PFSK-1 (cell line): ENCODE results near the gene PIK3AP1.

ENCODE experiments used
- FOXP2 ChIP-seq: optimal IDR thresholded peaks from 2 replicates; pipeline ENCODE3; 2011; ENCODE audit warnings: borderline replicate concordance, control low read depth, inconsistent platforms; ENCODE audit not compliant: insufficient read depth; ENCODE audit errors: extremely low read length, extremely low read depth
- POLR2AphosphoS5 ChIP-seq: IDR thresholded peaks from 2 replicates; pipeline ENCODE4 v1.6.1; 2012; ENCODE audit warnings: low read depth, mild to moderate bottlenecking, control low read depth, low read length, moderate library complexity
- SIN3A ChIP-seq: IDR thresholded peaks from 2 replicates; pipeline ENCODE4 v1.6.1; 2012; ENCODE audit warnings: mild to moderate bottlenecking, low read length, moderate library complexity, borderline replicate concordance; ENCODE audit not compliant: insufficient read depth
- TF ChIP-seq, protein P1 (sequence below), 2 experiments: IDR thresholded peaks; 2 replicates each; pipeline versions ENCODE4 v1.6.1 to v1.8.0; 2011 to 2012; ENCODE audit warnings: low read depth in 2 of 2, low read length in 2 of 2, control low read depth in 1 of 2, inconsistent platforms in 1 of 2, mild to moderate bottlenecking in 1 of 2, moderate library complexity in 1 of 2; ENCODE audit not compliant: insufficient read depth in 1 of 2

DNA sequence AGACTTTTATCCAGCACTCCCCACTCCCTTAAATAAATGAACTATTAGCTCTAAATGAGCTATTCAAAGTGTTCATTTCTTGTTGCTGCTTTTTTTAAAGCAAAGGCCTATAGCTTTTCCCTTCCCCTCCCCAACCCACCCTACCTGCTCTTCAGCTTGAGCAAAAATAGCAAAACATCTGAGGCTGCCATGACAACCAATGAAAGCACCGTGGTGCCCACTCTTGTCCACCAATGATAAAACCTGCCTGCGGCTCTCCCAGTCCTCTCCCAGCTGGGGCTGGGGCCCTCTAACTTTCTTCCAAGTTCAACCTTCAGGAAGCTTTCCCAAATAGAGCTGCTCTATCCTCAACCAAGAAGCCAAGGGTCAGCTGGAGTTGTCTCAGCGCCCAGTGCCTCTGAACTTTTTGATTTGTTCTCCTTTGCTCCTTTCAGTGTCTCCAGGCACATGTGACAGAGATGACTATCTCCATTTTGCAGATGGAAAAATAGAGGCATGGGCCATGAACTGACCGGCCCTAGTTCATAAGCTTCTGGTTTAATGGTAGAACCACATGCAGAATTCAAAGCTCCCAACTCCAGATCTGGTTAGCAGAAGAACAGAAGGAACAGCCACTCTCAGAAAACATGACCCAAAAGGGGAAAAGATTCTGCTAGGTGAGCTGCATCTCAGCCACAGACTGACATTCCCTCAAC, 47.7 kb downstream of the PIK3AP1 start:
- TF ChIP-seq, protein P1, sequence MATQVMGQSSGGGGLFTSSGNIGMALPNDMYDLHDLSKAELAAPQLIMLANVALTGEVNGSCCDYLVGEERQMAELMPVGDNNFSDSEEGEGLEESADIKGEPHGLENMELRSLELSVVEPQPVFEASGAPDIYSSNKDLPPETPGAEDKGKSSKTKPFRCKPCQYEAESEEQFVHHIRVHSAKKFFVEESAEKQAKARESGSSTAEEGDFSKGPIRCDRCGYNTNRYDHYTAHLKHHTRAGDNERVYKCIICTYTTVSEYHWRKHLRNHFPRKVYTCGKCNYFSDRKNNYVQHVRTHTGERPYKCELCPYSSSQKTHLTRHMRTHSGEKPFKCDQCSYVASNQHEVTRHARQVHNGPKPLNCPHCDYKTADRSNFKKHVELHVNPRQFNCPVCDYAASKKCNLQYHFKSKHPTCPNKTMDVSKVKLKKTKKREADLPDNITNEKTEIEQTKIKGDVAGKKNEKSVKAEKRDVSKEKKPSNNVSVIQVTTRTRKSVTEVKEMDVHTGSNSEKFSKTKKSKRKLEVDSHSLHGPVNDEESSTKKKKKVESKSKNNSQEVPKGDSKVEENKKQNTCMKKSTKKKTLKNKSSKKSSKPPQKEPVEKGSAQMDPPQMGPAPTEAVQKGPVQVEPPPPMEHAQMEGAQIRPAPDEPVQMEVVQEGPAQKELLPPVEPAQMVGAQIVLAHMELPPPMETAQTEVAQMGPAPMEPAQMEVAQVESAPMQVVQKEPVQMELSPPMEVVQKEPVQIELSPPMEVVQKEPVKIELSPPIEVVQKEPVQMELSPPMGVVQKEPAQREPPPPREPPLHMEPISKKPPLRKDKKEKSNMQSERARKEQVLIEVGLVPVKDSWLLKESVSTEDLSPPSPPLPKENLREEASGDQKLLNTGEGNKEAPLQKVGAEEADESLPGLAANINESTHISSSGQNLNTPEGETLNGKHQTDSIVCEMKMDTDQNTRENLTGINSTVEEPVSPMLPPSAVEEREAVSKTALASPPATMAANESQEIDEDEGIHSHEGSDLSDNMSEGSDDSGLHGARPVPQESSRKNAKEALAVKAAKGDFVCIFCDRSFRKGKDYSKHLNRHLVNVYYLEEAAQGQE (IDR thresholded peaks at IDR 0.05; ENCODE audit: insufficient read depth in 1 of 2, low read depth in 2 of 2, low read length in 2 of 2) = no peak
- TF ChIP-seq SIN3A (no peak), POLR2AphosphoS5 (no peak), FOXP2 (no peak)
